HG02970 (cell line): ENCODE measurements around the gene MRPL3.
"Not testable (repeated sequence)": the region's sequence is repeated elsewhere in the genome, so short reads cannot be mapped to it uniquely, and the experiment has no call there.

Experiments used
- ATAC-seq: cut with Tn5 transposase; IDR thresholded peaks from one replicate; pipeline ENCODE4 v1.9.1; 2021; ENCODE audit warnings: mild to moderate bottlenecking, moderate library complexity, moderate number of reproducible peaks; ENCODE audit not compliant: unreplicated experiment, low FRiP score

MRPL3 gene

DNA sequence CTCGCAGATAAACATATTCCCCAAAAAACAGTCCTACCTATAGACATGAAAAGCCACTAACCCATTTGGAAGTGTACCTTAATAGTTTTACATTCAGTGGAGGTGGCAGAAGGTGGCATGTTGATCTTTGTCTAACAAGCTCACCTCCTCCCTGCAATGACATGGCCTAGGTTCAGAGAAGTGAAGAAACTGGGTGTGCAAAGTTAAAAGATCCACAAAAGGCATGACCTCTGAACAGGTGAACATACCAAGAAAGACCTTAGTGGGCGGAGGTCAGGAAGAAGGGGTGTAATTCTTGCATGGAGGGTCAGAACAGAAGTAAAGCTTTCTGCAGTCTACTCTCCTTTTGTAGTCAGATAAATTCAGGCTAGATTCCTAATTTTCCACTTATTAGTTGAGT, 822 bp downstream of the MRPL3 start:
- ATAC-seq = no peak

DNA sequence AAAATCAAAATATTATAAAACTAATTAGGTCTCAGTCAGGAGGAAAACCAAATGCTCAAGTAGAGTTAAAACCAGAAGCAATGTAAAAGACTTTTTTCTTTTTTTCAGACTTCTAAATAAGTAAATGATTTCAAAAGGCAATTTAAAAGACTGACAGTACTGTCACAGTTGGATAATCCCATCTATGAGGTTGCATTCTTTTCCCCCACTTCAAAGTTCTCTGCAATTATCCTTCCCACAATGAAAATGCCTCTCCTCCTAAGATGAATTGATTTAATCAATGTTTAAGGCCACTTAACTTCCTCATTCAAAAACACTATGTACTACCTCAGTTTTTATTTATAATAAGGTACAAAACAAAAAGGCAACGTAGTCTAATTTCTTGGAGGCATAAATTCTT, 8.1 kb downstream of the MRPL3 start:
- no peak for ATAC-seq

DNA sequence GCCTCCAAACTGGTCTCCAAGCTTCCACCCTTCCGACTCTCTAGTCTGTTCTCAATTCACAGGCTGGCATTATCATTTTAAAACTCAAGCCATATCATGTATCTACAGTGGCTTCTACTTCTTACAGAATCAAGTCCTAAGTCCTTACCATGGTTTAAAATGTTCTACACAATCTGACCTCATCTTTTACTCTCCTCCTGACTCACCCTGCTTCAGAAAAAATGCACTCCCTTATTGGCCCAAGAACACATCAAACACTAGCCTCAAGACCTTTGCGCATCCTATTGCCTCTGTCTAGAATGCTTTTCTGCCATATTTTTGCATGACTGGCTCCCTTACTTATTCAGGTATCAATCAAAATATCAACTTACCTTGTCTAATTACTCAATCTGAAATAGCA, 11.0 kb downstream of the MRPL3 start:
- ATAC-seq = no peak

DNA sequence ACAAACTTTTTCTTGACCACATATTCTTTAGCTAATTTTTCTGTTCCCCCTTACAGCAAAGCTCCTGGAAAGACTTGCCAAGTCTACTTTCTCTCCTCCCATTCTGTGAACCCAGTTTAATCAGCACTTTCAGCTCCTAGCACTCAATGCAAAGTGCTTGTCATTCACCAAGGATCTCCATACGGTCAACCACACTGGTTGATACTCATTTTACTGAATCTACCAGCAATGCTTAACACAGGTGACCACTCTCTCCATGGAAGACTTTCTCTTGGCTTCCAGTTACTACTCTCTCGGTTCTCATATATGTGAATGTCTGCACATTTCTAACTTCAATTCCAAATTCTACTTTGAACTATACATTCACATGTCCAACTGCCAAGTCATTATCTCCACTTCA, 11.7 kb downstream of the MRPL3 start:
- no peak for ATAC-seq

DNA sequence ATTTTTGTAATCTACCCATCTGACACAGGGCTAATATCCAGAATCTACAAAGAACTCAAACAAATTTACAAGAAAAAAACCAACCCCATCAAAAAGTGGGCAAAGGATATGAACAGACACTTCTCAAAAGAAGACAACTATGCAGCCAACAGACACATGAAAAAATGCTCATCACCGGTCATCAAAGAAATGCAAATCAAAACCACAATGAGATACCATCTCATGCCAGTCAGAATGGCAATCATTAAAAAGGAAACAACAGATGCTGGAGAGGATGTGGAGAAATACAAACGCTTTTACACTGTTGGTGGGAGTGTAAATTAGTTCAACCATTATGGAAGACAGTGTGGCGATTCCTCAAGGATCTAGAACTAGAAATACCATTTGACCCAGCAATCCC, 16.2 kb downstream of the MRPL3 start:
- not testable (repeated sequence) for ATAC-seq

DNA sequence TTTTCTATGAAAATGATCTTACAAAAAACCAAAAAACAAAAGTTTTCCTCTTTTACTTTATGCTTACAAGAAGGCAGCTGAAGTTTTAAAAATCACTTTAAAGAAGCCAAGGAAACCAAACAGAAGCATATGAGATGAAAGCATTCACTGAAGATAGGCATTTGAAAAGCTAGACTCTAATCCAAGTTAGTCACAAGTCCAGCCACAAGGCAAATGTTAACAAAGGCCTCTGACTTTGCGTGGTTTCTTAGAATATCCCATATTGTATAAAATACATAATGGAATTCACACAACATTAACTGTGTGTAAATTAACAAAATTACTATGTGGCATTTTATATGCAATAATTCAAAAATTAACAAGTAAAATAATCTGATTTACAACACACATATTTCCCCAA, 17.7 kb downstream of the MRPL3 start:
- ATAC-seq = no peak

DNA sequence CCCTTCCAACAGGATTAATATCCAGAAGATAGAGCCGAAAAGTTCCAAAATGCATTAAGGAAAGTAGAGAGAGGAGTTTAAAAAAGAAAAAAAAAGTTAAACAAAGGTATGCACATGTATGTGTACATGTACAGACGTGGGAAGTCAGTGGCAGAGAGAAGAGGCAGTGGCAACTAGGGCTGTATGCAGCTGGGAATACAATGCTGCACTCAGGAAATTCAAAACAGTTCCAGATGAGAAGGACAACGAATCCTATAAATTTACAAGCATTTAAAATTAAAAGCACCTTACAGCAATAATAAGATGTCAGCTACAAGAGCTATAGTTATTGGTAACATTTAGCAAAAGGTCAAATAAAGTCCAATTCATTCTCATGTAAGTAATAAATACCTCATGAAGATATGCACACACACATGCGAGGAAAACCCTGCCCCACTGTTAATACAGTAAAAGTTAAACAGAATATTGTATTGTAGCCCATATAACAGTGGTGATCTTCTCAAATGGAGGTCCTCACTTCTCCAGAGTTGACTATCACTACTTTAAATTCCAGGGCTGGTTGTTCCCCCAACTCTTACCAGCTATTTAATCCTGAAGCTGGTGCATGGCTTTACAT, 18.2 kb downstream of the MRPL3 start:
- no peak for ATAC-seq

DNA sequence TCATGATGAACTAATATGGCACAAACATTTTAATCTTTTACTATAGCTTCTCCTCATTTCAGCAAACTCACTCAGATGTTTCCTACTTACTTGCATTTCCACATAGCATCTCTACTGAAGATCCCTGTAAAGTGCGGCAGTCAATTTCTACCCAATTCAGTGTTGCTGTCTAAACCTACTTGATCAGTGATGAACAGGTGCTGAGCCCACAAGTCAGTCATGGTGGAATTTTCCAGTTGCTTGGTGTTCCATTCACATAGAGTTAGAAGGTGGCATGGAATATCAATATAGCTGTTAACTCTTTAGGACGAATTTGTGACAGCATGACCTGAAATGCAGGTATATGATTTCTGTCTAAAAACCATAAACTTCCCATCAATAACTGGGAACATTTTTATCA, 22.7 kb downstream of the MRPL3 start:
- ATAC-seq = no peak

DNA sequence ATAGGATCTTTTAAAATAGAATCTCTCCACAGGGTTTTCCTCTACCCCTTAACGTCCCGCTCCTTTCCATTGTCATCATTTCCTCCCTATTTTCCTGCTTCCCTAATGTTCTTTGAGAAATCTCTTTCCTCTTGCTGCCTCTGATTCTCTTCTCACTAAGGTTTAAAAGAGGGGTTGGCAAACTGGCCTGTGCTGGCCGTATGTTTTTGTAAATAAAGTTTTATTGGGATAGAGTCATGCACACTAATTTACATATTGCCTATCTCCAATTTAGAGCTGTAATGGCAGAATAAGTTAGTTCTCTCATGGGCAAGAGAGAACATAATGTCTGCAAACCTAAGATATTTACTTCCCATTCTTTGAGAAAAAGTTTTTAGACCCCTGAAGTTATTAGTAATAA, 25.0 kb downstream of the MRPL3 start:
- ATAC-seq = no peak

DNA sequence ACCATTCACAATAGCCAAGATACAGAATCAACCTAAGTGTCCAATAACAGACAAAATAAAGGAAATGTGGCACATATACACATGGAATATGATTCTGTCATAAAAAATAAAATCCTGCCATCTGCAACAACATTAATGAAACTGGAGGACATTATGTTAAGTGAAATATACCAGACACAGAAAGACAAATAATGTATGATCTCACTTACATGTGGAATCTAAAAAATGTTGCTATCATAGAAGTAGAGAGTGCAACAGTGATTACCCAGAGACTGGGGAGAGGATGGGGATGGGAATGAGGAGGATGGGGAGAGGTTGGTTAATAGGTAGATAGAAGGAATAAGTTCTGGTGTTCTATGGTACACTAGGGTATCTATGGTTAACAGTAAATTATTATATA, 28.7 kb downstream of the MRPL3 start:
- no peak for ATAC-seq

DNA sequence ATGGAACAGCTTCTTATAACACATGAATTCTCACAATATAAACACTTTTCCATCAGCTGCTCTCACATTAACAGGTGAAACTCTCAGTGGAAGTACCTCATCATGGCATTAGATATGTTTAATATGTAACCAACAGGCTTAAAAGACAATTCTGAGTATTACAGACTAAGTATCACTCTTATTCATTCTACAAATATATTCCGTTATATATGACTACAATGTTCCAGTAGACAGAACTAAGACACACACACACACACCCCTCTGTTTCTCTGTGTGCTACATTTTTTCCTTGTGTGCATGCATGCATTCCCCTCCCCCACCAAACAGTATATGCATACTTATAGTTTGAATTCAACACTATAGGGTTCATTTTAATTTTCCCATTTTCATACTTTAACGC, 32.4 kb downstream of the MRPL3 start:
- no peak for ATAC-seq

DNA sequence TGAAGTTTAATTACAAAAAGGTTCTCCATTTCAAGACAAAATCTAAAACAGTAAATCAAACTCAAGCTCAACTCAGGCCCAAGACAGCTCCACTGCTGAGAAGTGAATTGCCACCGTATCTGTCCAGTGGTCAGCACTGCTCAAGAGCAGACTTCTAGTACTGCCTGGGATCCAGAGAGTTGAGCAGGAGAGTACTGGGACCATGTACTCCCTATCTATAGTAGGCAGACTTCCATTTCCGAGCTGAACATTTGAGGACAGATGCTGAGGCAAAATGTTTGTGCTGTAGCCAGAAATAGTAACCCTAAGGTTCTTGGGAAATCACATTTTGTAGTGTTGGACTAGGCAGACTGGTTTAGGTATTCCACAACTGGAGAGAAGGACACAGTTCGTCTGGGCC, 44.1 kb downstream of the MRPL3 start:
- ATAC-seq = no peak

DNA sequence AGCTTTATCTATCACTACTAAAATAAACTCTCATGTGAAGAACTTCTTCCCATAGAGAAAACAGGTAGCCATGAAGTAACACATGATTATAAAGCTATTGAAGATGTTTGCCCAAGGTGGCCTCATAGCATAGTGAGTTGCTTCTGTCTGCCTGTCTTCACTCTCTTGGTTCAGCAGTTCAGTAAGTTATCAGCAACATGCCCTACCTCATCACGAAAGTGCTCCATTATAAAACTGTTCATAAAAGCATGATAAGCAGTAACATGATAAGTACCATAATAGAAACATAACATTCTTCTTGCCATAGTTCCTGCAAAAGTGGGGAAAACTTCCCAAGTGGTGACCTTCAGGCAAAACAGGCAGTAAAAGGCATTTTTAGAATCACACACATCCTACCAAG, 45.6 kb downstream of the MRPL3 start:
- no peak for ATAC-seq

DNA sequence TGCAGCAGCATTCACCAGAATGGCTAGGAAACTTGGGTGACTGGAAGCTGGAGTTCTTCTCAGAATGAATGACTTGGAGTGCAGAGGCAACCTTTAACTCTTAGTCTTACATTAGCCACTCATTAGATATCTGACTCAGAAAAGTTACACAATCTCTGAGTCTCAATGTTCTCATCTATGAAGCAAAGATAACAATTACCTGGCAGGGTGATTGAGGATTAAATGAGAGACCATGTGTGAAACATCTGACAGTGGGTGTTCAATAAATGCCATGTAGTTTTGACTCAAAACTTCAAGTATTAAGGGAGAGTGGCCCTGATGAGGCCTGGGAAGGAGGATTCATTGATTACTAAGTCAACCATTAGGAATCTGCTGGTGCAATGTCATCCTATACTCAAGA, 48.3 kb downstream of the MRPL3 start:
- no peak for ATAC-seq

DNA sequence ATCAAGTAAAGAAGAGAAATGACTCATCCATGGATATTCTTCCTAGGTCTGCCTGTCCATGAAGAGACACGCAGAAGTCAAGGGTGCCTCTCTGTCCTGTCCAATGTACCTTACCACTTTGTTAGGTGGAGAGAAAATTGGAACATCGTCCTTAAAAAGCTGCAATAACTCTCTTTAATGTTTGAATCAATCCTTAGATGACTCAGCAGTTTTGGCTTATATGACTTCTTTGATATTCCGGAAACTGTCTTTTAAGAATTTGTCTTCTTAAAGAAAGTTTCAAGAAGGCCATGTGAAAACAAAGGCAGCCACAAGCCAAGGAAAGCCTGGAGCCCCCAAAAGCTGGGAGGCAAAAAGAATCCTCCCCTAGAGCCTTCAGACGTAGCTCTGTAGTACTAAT, 49.2 kb downstream of the MRPL3 start:
- ATAC-seq = no peak

DNA sequence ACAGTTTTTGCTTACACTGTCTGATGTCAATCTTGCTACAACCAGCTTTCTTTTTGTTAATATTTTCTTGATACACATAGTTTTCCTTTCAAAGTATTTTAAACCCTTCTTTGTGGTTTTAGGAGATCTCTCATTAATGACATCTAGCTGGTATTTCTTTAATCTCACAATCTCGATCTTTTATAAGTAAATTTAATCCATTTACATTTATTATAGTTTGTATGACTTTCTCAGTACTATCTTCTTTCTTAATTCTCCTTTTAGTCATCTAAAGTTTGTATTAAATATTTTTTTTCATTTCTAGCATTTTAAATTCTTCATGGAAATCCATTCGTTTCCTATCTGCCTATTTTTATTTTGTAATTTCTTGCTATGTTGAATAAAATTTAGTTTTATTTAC, 55.4 kb downstream of the MRPL3 start:
- ATAC-seq = no peak

DNA sequence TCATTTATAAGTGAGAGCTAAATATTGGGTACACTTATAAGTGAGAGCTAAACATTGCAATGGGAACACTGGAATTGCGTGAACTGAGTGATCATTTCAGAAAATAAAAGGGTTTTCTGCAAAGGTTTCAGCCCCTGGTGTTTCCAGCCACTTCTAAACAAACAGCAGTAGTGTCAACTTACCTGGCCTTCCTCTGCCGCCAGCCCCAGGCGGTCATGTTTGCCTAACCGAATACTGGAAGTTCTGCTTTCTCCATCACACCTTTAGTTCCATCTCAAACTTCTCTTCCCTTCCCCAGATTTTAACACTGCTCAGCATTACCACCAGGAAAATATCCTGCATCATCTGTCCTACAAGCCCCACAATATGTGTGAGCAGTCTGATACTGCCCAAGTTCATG, 58.6 kb downstream of the MRPL3 start:
- ATAC-seq = no peak

DNA sequence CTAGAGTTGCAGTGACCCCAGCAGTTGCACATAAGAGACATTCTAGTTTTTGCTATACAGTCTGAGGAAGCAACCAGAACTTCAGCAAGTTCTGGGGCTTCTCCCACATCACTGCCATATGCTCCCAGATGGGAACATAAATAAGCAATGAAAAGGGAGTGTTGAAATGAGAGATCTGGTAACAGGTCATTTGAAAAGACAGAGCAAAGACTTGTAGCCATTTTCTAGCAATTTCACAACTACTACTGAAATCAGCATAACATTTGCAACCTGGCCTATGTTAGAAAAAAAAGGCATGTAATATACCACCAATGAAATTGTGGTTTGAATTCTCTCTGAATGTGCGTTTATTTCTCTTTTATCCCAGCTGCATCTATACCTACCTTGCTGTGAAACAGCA, 63.7 kb downstream of the MRPL3 start:
- ATAC-seq = no peak

DNA sequence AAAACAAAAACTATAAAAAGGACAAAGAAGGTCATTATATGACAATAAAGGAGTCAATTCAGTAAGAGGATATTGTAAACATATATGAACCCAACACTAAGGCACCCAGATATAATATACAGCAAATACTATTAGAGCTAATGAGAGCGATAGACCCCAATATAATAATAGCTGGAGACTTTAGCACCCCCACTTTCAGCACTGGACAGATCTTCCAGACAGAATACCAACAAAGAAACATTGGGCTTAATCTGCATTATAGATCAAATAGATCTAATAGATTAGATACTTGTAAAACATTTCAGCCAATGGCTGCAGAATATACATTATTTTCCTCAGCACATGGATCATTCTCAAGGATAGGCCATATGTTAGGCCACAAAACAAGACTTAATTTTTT, 67.8 kb downstream of the MRPL3 start:
- ATAC-seq = no peak

DNA sequence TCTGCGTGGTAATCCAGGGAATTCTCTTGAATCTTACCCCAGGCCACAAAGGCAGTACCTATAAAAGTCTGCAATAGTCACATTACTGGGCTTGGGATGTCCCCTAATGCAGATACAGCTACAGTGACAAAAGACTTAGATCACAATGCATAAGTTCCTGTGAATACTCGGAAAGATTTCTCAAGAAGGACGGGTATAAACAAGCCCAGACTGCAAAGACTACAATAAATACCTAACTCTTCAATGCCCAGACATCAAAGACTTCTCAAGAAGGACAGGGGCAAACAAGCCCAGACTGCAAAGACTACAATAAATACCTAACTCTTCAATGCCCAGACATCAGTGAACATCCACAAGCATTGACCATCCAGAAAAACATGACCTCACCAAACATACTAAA, 70.3 kb downstream of the MRPL3 start:
- no peak for ATAC-seq

DNA sequence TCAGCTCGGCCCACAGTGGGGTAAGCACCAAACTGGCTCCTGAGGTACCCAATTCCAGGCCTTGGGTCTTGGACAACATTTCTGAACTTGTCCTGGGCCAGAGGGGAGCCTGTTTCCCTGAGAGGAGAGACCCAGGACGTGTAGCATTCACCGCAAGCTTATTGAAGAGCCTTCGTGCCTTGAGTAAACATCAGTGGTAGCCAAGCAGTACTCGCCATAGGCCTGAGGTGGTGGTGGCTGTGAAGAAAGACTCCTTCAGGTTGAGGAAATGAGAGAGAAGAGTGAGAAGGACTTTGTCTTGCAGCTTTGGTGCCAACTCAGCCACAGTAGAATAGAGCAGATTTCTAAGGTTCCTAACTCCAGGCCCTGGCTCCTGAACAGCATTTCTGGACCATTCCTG, 71.0 kb downstream of the MRPL3 start:
- no peak for ATAC-seq

DNA sequence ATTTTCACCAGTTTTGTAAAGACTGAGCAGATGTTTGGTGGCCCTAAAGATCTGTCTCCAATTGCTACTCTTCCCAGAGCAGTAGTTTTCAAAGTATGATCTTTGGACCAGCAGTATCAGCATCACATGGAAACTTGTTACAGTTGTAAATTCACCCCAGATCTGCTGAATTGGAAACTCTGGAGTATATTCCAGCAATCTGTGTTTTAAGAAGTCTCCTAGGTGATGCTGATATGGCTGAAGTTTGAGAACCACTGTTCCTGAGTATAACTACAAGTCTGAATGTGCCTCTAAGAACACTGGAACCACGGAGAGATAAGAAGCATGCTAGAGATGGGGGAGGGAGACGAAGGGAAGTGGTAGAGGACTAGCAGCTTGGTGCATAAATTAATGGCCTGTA, 75.5 kb downstream of the MRPL3 start:
- ATAC-seq = no peak

DNA sequence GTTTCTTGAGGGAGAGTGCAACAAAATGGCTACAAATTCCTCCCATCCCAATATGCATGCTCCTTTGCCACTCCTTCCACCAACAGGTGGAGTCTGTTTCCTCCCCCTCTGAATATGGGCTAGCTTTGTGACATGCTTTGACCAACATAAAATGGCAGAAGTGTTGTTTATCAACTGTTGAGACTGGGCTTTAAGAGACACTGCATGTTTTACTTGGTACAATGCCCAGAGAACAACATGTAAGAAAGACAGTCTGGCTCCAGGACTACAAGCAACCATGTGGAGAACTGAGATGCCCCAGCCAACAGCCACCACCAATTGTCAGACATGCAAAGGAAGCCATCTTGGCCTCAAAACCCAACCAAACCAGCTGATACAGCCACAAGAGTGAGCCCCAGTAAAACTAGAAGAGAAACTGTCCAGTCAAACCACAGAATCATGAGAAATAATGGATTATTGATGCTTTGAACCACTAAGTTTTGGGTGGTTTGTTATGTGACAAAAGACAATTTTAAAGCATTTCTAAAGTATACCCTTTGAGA, 80.7 kb downstream of the MRPL3 start:
- no peak for ATAC-seq
